Peyer's patch (tissue), 4 donors: ENCODE results near the gene INPP5A.

ENCODE experiments used
- POLR2A ChIP-seq, 2 donors: fragments of 450-650 bp; IDR thresholded peaks; one replicate each; pipeline ENCODE4 v1.5.1; 2017; ENCODE audit warnings: antibody characterized with exemption in 2 of 2, mild to moderate bottlenecking in 2 of 2, moderate library complexity in 2 of 2
- TF ChIP-seq, protein P1 (sequence below), 6 experiments: fragments of 450-650 bp in 4 of 6; fragments of 200-600 bp in 2 of 6; sonication (generic) in 1 of 6; IDR thresholded peaks; one replicate each; pipeline ENCODE4 v1.5.1; 2017 to 2019; ENCODE audit warnings: antibody characterized with exemption in 6 of 6, mild to moderate bottlenecking in 3 of 6, moderate library complexity in 1 of 6

DNA sequence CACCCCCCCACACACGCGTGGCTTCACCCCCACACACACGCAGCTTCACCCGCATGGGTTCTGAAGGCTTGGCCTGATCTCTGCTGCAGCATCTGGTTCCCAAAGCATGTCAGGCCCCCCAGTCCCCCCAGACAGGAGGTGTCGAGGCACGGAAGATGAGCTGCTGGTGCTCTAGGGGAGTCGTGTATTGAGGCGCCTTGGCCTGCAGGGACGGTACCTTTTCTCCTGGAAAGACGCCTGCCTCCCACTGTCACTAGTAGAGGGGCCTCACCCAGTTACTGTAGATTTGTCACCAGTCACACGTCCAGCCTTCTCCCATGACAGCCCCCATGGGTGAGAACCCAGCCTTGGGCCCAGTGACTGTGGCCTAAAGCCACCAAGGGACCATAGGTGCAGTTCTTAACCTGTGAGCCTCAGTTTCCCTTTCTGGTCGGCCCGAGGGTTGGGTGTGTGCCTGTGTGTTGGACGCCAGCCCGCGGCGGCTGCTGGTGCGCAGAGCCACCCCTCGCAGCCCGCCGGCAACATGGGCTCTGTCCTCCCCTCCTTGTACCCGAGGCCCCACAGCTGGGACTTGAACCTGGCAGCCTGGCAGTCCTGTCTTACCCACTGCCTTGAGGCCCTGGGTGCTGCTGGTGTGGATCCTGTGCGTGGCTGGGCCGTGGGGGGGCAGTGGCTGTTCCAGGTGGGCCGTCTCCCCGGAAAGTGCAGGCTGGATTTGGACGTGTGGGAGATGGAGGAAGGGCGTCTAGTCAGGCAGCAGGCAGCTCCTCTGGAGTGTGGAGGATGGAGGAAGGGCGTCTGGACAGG is 166.6 kb downstream of the INPP5A start:
- TF ChIP-seq, protein P1, sequence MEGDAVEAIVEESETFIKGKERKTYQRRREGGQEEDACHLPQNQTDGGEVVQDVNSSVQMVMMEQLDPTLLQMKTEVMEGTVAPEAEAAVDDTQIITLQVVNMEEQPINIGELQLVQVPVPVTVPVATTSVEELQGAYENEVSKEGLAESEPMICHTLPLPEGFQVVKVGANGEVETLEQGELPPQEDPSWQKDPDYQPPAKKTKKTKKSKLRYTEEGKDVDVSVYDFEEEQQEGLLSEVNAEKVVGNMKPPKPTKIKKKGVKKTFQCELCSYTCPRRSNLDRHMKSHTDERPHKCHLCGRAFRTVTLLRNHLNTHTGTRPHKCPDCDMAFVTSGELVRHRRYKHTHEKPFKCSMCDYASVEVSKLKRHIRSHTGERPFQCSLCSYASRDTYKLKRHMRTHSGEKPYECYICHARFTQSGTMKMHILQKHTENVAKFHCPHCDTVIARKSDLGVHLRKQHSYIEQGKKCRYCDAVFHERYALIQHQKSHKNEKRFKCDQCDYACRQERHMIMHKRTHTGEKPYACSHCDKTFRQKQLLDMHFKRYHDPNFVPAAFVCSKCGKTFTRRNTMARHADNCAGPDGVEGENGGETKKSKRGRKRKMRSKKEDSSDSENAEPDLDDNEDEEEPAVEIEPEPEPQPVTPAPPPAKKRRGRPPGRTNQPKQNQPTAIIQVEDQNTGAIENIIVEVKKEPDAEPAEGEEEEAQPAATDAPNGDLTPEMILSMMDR (IDR thresholded peaks at IDR 0.05): no peak
- no peak for TF ChIP-seq POLR2A (IDR thresholded peaks at IDR 0.05)
